HG03575 (cell line): ENCODE data around the gene NRCAM.

ENCODE experiments used
- ATAC-seq: cut with Tn5 transposase; IDR thresholded peaks from one replicate; pipeline ENCODE4 v1.9.1; 2021; ENCODE audit not compliant: unreplicated experiment, insufficient number of reproducible peaks, low FRiP score; ENCODE audit errors: extremely low read depth

NRCAM gene

DNA sequence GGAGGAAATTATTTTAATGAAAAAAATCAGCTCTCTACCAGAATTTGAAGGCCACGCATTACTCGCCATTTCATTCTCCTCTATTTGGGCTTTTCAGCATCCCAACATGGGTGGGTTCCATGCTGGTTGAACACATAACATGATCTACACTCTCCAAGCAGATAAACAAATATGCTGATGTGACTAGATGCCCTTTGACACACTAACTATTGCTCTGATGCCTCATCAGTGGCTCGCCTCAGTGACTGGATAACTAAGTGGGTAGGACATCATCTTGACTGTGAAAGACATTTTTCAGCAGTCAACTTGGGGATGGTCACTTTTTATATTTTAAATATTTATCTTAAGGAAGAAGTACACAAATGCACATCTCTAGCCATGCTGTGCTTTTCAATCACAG lies 212.1 kb downstream of the NRCAM start:
- no peak for ATAC-seq

DNA sequence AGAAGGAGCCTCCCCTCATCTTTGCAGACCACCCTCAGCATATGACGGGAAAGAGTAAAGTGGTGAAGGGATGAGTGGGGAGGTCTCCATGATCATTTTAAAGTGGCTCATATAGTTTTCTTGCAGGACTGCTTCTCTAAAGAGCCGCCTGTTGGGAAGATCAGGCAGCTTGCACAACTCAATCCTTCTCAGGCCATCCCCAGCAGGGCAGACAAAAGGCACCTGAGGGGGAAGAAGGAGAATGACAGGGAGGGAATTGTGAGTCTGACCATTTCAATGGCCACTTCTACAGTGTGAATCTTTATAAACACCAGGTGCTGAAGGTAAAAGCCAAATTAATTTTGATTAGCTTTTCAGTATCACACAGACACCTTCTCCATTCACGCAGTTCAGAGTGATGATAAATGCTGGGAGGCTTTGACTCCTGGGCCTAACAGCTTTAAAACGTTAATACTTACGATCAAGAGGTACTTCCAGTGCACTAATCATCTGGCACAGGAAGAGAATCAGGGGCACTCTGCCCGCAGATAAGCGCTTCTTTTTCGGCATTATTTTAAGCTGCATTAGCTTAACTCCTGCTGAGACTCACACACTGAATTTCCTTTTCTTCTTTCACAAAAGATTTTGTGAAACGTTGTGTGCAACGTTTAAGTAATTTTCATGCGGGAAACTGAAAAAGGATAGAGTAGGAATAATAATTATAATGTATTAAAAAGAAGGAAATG lies 216.6 kb downstream of the NRCAM start:
- ATAC-seq: no peak

DNA sequence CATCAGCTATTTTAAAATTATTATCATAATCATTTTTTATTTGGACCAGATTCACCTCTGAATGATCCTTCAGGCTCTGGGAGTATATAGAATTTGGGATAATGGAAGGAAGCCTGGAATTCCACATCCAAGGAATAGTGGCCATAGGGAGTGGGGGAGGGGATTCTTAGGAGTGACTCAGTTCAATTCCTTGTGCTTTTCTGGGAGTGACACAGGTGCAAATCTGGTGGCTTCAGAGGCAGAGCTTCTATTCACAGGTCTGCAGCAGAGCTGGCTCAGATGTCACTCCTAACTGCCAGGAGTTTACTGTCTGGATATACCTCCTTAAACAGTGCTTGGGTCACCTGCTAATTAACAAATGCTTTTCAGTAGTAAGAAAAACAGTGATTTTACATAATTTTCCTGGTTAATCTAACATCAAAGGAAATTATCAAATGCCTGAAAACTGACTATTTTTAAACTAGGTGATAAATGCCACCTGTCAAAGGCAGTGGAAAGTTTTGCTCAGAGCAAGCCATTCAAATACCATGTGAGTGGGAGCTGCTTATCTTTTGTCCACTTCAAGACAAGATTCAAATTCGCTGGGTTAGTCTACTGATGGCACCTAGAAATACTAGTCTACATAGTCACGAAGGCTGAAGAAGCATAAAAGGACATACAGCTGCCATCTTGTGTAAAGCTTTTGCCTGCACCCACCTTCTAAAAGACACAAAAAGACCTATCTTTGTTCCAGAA lies 219.4 kb downstream of the NRCAM start:
- ATAC-seq: no peak

DNA sequence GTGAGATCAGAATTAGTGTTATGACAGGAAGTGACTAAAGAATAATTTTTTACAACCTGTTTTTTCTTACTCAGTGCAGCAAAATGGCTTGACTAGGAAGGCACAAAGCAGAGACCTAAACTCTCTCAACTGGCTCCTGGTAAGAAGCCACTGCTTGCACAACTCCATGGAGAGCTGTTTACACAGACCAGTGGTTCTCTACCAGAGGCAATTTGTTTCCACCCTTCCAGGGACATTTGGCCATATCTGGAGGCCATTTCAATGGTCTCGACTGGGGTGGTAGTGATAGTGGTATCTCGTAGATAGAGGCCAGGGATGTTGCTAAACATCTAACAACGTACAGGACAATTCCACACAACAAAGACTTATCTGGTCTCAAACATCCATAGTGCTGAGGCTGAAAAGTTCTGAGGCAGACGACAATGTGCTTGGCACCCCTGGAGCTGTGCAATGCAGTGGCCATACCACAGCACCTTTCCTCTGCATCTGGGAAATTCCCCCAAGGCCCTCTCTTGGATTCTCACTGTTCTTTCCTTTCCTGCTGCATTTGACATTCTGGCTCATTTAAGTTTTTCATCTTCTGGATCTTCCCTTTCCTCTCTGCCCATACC lies 220.7 kb downstream of the NRCAM start:
- no peak for ATAC-seq

DNA sequence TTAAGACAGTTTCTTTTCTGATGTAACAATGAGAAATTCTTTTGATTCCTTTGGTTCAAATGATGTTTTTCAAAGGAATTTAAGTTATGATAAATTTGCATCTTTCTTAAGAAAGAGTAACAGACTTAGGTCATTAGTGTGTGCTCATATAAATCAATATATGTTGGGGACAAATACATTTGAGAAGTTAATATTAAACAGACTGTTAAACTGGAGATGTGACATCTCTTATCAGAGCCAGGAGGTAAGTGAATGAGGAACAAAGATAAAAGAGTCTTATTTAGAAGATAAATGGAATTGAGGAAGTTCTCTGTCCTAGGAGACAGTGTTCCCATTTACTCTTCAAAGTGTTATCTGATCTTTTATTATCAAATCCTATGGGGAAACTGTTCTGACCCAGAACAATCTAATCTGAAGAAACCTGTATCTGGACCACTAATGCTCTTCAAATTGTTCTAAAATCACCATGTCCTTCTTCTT lies 221.2 kb downstream of the NRCAM start:
- ATAC-seq: no peak

GRCh38 chr7:108234281-108234680 lies 222.0 kb downstream of the NRCAM start:
- ATAC-seq: no peak

- ATAC-seq: no peak
Observed at GRCh38 chr7:108232076-108232475, 224.2 kb downstream of the NRCAM start.

GRCh38 chr7:108231221-108231620 lies 225.0 kb downstream of the NRCAM start:
- ATAC-seq: no peak

GRCh38 chr7:108227366-108227765 lies 228.9 kb downstream of the NRCAM start:
- no peak for ATAC-seq

GRCh38 chr7:108226816-108227299 lies 229.4 kb downstream of the NRCAM start:
- no peak for ATAC-seq

DNA sequence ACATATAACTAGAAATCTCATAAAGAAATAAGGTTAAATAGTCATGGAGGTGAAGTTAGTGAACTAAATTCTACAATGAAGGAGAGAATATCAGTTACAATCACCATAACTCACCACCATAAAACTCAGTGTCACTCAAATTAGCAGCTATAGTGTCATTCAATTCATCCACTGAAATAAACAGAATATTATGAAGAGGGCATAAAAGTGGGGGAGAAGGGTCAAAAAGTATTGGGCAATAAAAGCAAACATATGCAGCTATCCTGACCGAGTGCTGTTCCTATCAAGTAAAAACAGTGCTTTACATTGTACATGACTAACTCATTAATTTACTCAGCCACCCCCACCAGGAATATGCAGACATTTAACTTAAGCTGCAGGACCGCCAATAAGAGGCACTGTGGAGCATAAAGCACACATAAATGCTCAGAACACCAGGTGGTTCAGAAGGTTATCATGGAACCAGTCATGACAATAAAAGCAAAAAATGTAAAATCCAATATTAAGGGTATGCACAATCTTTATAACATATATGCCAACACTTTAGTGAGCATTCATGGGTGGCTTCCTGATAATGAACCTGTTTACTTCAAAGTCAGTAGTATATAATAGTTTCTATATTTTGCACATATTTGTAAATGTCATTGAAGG lies 230.6 kb downstream of the NRCAM start:
- ATAC-seq: no peak

DNA sequence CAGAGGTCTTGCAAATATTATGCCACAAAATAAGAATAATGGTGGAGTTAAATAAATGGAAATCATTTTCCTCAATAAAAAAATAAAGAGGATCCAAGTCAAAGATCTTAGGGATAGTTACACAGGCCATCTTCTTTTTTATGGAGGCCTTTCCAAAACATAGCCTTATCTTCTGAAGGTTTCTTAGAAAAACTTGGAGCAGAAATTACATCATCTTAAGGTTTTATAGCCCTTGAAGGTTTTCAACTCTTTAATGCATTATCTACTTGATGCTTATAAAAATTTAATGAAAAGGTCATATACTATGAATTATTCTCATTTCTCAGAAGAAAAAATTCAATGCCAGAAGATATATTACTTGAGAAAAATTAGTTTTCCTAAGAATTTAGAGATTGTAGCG lies 231.8 kb downstream of the NRCAM start:
- ATAC-seq: no peak

DNA sequence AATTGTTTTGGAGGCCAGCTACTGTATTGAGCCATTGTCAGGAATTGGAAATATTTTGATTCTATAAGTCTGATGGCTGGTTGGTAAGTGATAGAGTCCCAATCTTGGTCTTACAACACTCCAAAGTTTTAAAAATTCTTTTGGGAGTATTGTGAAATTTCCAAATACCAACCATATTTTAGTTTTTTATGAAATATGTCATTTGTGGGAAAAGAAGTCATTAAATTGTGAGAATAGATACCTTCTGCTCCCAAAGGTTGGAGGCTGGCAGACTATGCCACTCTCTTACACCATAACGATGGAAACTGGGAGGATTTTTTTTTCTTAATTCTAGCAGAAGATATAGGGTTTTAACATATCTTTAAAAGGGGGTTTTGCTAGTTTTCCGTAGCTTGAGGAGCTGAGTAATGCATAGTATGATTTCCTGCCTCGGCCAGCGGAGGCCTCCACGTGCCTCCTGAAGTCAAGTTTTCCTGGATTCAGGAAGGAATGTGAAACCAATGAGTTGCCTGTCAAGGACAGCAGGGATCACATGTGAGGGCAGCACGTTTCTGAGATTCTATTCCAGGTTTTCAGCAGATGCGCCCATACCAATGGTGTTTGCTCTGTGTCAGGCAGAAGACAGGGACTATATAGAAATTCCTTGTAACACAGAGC lies 233.9 kb downstream of the NRCAM start:
- no peak for ATAC-seq

- ATAC-seq: peak; percentile 47
Observed at GRCh38 chr7:108211382-108212201, 244.6 kb downstream of the NRCAM start.

DNA sequence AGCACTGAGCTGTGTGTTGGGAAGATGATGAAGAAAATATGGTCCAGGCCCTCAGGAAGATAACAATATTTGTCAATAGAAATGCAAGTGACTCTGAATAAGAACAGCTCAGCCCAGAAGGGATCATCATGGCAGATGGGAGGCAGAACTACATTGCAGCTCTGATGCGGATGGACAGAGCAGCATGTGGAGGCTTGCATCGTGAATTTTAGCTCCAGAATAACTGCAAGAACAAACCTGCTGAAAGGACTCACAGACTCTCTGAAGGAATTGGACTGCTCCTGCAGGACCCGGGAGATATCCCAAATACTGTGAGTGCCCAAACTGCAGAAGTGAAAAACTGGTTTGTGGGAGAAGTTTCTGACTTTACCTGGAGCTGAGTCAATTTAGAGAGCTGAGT lies 245.4 kb downstream of the NRCAM start:
- ATAC-seq: no peak

DNA sequence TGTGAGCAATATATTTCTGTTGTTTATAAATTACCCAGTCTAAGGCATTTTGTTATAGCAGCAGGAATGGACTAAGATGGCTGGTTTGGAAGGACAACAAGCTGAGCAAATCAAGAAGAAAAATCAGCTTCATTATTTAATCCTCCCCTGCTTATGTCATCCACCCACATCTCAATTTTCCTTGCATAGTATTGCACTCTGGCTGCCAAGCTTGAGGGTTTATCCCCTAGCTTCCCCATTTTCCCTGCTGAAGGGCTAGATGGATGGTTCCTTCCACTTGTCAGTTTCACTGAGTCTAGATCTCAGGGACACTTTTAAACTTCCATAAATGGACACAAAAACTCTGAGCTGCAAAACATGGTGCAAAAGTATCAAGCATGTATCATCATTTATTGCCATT lies 250.9 kb downstream of the NRCAM start:
- ATAC-seq: no peak

- no peak for ATAC-seq
Observed at GRCh38 chr7:108204281-108204796, 251.9 kb downstream of the NRCAM start.

DNA sequence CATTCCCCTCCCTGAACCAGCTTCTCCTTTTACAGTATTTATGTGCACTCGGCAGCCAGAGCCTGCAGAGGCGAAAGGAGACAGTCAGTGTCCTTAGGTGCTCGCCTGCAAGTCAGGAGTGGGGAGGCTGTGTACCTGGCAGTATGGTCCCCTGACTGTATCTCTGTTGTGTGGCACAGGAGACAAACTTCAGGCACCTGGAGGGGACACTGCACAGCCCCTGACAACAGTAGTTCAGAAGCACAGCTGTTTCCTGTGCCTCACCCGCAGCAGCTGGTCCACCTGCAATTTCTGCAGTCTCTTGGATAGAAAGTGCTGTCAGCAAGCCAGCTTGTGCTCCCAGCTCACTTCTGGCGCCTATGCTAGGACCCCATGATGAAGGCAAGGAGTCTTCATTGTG lies 252.7 kb downstream of the NRCAM start:
- ATAC-seq: peak; percentile 65
